Neural progenitor cell (in vitro differentiated cells): ENCODE results near the gene SPEN.

ENCODE experiments used
- EZH2 ChIP-seq: fragments of 200-600 bp; sonication (generic); IDR thresholded peaks from 2 replicates; pipeline ENCODE4 v1.6.1; 2017; ENCODE audit warnings: antibody characterized with exemption, mild to moderate bottlenecking, moderate library complexity
- EZH2phosphoT487 ChIP-seq: fragments of 200-600 bp; sonication (generic); IDR thresholded peaks from 2 replicates; pipeline ENCODE4 v1.6.1; 2017; ENCODE audit warnings: antibody characterized with exemption
- TF ChIP-seq, protein P1 (sequence below): fragments of 200-600 bp; sonication (generic); IDR thresholded peaks from 2 replicates; pipeline ENCODE4 v1.5.1; 2017; ENCODE audit warnings: antibody characterized with exemption, mild to moderate bottlenecking

DNA sequence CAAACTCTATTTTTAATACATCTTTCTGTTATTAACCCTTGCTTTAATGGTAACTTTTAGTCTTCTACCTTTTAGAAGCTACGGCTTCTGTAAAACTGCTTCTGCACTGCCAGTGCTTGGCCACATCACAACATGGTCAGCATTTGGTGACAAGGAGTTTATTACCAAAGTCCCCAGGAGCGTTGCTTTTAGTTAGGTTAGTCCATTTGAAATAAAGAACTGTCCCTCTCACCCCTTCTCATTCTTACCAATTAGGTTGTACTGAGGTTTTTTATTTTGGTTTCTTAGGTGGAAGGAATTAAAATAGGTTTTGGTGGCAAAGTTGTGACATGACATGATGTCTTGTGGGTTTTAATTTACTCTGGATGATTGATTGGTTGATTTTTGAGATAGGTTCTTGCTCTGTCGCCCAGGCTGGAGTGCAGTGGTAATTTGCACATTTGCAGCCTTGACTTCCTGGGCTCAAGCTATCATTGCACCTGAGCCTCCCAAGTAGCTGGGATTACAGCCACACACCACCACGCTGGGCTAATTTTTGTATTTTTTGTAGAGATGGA, 39.2 kb downstream of the SPEN start:
- TF ChIP-seq, protein P1, sequence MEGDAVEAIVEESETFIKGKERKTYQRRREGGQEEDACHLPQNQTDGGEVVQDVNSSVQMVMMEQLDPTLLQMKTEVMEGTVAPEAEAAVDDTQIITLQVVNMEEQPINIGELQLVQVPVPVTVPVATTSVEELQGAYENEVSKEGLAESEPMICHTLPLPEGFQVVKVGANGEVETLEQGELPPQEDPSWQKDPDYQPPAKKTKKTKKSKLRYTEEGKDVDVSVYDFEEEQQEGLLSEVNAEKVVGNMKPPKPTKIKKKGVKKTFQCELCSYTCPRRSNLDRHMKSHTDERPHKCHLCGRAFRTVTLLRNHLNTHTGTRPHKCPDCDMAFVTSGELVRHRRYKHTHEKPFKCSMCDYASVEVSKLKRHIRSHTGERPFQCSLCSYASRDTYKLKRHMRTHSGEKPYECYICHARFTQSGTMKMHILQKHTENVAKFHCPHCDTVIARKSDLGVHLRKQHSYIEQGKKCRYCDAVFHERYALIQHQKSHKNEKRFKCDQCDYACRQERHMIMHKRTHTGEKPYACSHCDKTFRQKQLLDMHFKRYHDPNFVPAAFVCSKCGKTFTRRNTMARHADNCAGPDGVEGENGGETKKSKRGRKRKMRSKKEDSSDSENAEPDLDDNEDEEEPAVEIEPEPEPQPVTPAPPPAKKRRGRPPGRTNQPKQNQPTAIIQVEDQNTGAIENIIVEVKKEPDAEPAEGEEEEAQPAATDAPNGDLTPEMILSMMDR, result no peak
- TF ChIP-seq EZH2 (no peak), EZH2phosphoT487 (no peak)
